Measurements from ENCODE around the gene CDKN2AIPNL.

Gene CDKN2AIPNL

GRCh38 chr5:134444941-134445471 is 33.3 kb upstream of the CDKN2AIPNL start:
- Histone ChIP-seq H3K9me3 (ENCODE audit: insufficient read depth, low read length, severe bottlenecking) (no peaks in the 10 kb centered on the region), H3K9ac (ENCODE audit: low read depth, low read length) (no peak overlapping the region), H2AFZ (ENCODE audit: low read depth, low read length) (no peak overlapping the region), H3K27me3 (ENCODE audit: insufficient read depth, low read length, poor library complexity) (no peaks in the 10 kb centered on the region), H4K20me1 (ENCODE audit: insufficient read depth, low read length) (no peaks in the 10 kb centered on the region), H3K36me3 (ENCODE audit: insufficient read depth, low read length) (no peaks in the 10 kb centered on the region), H3K4me1 (ENCODE audit: insufficient read depth, low read length) (no peaks in the 10 kb centered on the region), H3K4me3 (ENCODE audit: low read depth in 1 of 2, low read length in 2 of 2) (no peak overlapping the region), H3K4me2 (ENCODE audit: insufficient read depth, low read length) (no peak overlapping the region), H3K79me2 (ENCODE audit: insufficient read depth, low read length) (no peaks in the 10 kb centered on the region), H3K27ac (ENCODE audit: low read length) (no peak overlapping the region)
- ATAC-seq (ENCODE audit: insufficient read depth, low read depth), result no peak
- TF ChIP-seq CTCF (IDR thresholded peaks at IDR 0.05; ENCODE audit: borderline replicate concordance, extremely low read depth, low read length, poor library complexity, severe bottlenecking) (no peak), EZH2 (IDR thresholded peaks at IDR 0.05; ENCODE audit: borderline replicate concordance, low read depth, low read length, severe bottlenecking) (no peak)
- DNase-seq, result no peak

DNA sequence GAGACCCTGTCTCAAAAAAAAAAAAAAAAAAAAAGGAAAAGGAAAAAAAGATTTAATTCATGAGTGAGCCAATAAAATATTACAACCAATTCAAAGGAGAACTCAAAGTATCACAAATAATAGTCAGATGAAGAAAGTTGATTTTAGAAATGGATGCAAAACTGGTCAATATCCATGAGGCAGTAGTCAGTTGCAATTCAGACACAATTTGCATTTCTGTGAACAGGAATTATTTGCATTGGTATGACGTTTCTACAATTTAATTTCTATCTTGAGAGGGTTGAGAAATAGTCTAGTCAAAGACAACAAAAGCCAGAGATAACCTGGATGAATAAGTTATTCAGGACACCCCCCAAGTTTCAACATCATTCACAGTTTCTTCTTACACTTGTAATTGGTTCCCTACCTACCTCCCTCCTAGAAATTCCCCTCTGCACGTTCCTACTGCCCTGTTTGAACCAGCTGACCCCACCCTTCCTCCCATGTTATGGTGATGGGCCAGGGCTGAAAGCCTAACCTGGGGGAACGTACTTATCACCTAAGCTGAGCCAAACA is 28.6 kb upstream of the CDKN2AIPNL start:
- DNase-seq (no peak), ATAC-seq (ENCODE audit: insufficient read depth, low read depth) (no peak)
- Histone ChIP-seq H3K27me3 (ENCODE audit: insufficient read depth, low read length, poor library complexity) (no peaks in the 10 kb centered on the region), H3K9ac (ENCODE audit: low read depth, low read length) (no peak overlapping the region), H3K36me3 (ENCODE audit: insufficient read depth, low read length) (no peaks in the 10 kb centered on the region), H3K4me3 (ENCODE audit: low read depth in 1 of 2, low read length in 2 of 2) (no peak overlapping the region), H3K4me1 (ENCODE audit: insufficient read depth, low read length) (no peaks in the 10 kb centered on the region), H3K4me2 (ENCODE audit: insufficient read depth, low read length) (no peak overlapping the region), H2AFZ (ENCODE audit: low read depth, low read length) (no peak overlapping the region), H3K27ac (ENCODE audit: low read length) (no peak overlapping the region), H3K9me3 (ENCODE audit: insufficient read depth, low read length, severe bottlenecking) (no peaks in the 10 kb centered on the region), H4K20me1 (ENCODE audit: insufficient read depth, low read length) (no peaks in the 10 kb centered on the region), H3K79me2 (ENCODE audit: insufficient read depth, low read length) (no peaks in the 10 kb centered on the region)
- TF ChIP-seq CTCF (IDR thresholded peaks at IDR 0.05; ENCODE audit: borderline replicate concordance, extremely low read depth, low read length, poor library complexity, severe bottlenecking) (no peak), EZH2 (IDR thresholded peaks at IDR 0.05; ENCODE audit: borderline replicate concordance, low read depth, low read length, severe bottlenecking) (no peak)

- no peaks in the 10 kb centered on the region for H3K9me3 ChIP-seq (ENCODE audit: insufficient read depth, low read length, severe bottlenecking)
- H4K20me1 ChIP-seq (ENCODE audit: insufficient read depth, low read length), result no peaks in the 10 kb centered on the region
- H3K36me3 ChIP-seq (ENCODE audit: insufficient read depth, low read length), result no peaks in the 10 kb centered on the region
- no peaks in the 10 kb centered on the region for H3K4me1 ChIP-seq (ENCODE audit: insufficient read depth, low read length)
- no peak overlapping the region for H3K27ac ChIP-seq (ENCODE audit: low read length)
- no peaks in the 10 kb centered on the region for H3K27me3 ChIP-seq (ENCODE audit: insufficient read depth, low read length, poor library complexity)
- no peak overlapping the region for H3K4me2 ChIP-seq (ENCODE audit: insufficient read depth, low read length)
- no peak overlapping the region for H3K4me3 ChIP-seq (ENCODE audit: low read depth in 1 of 2, low read length in 2 of 2)
- no peak for TF ChIP-seq CTCF (IDR thresholded peaks at IDR 0.05; ENCODE audit: borderline replicate concordance, extremely low read depth, low read length, poor library complexity, severe bottlenecking)
- no peak overlapping the region for H3K9ac ChIP-seq (ENCODE audit: low read depth, low read length)
- ATAC-seq (ENCODE audit: insufficient read depth, low read depth) (no peak), DNase-seq (no peak)
- no peaks in the 10 kb centered on the region for H3K79me2 ChIP-seq (ENCODE audit: insufficient read depth, low read length)
- H2AFZ ChIP-seq (ENCODE audit: low read depth, low read length), result no peak overlapping the region
Measured at GRCh38 chr5:134439210-134439654, 27.6 kb upstream of the CDKN2AIPNL start.

Data from DND-41 (cell line).